Measurements from ENCODE around the gene DAP.

DNA sequence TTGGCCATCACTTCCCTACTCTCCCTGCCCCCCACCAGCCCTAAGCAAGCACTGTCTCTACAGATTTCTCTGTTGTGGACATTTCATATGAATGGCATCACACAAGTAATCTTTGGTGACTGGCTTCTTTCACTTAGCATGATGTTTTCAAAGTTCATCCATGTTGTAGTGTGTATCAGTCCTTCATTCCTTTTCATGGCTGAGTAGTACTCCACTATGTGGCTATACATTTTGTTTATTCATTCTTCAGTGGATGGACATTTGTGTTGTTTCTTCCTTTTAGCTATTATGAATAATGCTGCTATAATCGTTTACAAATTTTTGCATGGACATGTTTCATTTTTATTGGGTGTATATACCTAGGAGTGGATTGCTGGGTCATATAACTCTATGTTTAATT, 84.1 kb downstream of the DAP start:
- TF ChIP-seq EZH2 (IDR thresholded peaks at IDR 0.05; ENCODE audit: low read length, unreplicated experiment), result no peak
- TF ChIP-seq, protein P1, sequence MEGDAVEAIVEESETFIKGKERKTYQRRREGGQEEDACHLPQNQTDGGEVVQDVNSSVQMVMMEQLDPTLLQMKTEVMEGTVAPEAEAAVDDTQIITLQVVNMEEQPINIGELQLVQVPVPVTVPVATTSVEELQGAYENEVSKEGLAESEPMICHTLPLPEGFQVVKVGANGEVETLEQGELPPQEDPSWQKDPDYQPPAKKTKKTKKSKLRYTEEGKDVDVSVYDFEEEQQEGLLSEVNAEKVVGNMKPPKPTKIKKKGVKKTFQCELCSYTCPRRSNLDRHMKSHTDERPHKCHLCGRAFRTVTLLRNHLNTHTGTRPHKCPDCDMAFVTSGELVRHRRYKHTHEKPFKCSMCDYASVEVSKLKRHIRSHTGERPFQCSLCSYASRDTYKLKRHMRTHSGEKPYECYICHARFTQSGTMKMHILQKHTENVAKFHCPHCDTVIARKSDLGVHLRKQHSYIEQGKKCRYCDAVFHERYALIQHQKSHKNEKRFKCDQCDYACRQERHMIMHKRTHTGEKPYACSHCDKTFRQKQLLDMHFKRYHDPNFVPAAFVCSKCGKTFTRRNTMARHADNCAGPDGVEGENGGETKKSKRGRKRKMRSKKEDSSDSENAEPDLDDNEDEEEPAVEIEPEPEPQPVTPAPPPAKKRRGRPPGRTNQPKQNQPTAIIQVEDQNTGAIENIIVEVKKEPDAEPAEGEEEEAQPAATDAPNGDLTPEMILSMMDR (conservative IDR thresholded peaks at IDR 0.05; ENCODE audit: low read depth, low read length), result no peak
- no peak for TF ChIP-seq EZH2phosphoT487 (IDR thresholded peaks at IDR 0.05; ENCODE audit: borderline replicate concordance, low read length)

All from PC-3 (cell line).